GM23338 (cell line): ENCODE results near the gene CDH4. TPM values are rescaled to one million over a fixed set of nuclear protein-coding genes. Genes with fewer than 3 reads are reported as not detected.

Experiments used
- ATAC-seq: fragments of 200-7000 bp; cut with Tn5 transposase; 3 replicates; pipeline ENCODE4 v1.9.1; 2020
- DNase-seq: peaks from one replicate; pipeline ENCODE4 v3.0.0-alpha.2; 2015; ENCODE audit warnings: low spot score
- H2AFZ ChIP-seq: fragments of 200-600 bp; sonication (generic); 2 replicates; pipeline ENCODE4 v1.8.0; 2016; ENCODE audit warnings: antibody characterized with exemption, mild to moderate bottlenecking, moderate library complexity
- H3F3A ChIP-seq: fragments of 200-600 bp; sonication (generic); replicated peaks from 2 replicates; pipeline ENCODE4 v1.8.0; 2017; ENCODE audit warnings: antibody characterized with exemption, mixed run types, low read depth
- H3K27ac ChIP-seq: fragments of 200-600 bp; sonication (generic); 2 replicates; pipeline ENCODE4 v1.6.1; 2016; ENCODE audit warnings: low read depth
- H3K27me3 ChIP-seq: fragments of 200-600 bp; sonication (generic); 2 replicates; pipeline ENCODE4 v1.8.0; 2016; ENCODE audit warnings: mild to moderate bottlenecking, mixed run types, moderate library complexity; ENCODE audit not compliant: insufficient read depth
- H3K36me3 ChIP-seq: fragments of 200-600 bp; sonication (generic); 2 replicates; pipeline ENCODE4 v1.8.0; 2016; ENCODE audit warnings: mild to moderate bottlenecking; ENCODE audit not compliant: insufficient read depth
- H3K4me1 ChIP-seq: fragments of 200-600 bp; sonication (generic); 2 replicates; pipeline ENCODE4 v1.8.0; 2016; ENCODE audit warnings: mild to moderate bottlenecking, moderate library complexity; ENCODE audit not compliant: insufficient read depth
- H3K4me2 ChIP-seq: fragments of 200-600 bp; sonication (generic); 2 replicates; pipeline ENCODE4 v1.7.1; 2017; ENCODE audit warnings: mixed run types
- H3K4me3 ChIP-seq: fragments of 200-600 bp; sonication (generic); 2 replicates; pipeline ENCODE4 v1.6.1; 2016; ENCODE audit warnings: mixed run types
- H3K79me2 ChIP-seq: fragments of 200-600 bp; sonication (generic); replicated peaks from 2 replicates; pipeline ENCODE4 v1.8.0; 2017; ENCODE audit warnings: mild to moderate bottlenecking; ENCODE audit not compliant: insufficient read depth
- H3K9me2 ChIP-seq: fragments of 200-600 bp; sonication (generic); 2 replicates; pipeline ENCODE4 v1.8.0; 2017; ENCODE audit not compliant: insufficient read depth
- H4K20me1 ChIP-seq: fragments of 200-600 bp; sonication (generic); replicated peaks from 2 replicates; pipeline ENCODE4 v1.8.0; 2017; ENCODE audit warnings: mild to moderate bottlenecking; ENCODE audit not compliant: insufficient read depth
- H3K27ac Mint-ChIP-seq: 2 replicates; pipeline ENCODE4 v1.8.0; 2020; ENCODE audit warnings: inconsistent platforms, mild to moderate bottlenecking, moderate library complexity, mixed read lengths
- H3K27me3 Mint-ChIP-seq: 3 replicates; pipeline ENCODE4 v1.8.0; 2022; ENCODE audit warnings: low read depth, mild to moderate bottlenecking, moderate library complexity, mixed read lengths, inconsistent platforms; ENCODE audit not compliant: insufficient read depth, poor library complexity
- H3K36me3 Mint-ChIP-seq: 3 replicates; pipeline ENCODE4 v1.8.0; 2021; ENCODE audit warnings: low read depth, mild to moderate bottlenecking, inconsistent platforms, moderate library complexity, mixed read lengths
- H3K4me1 Mint-ChIP-seq: 3 replicates; pipeline ENCODE4 v1.8.0; 2020; ENCODE audit warnings: mild to moderate bottlenecking, inconsistent platforms, mixed read lengths
- H3K4me3 Mint-ChIP-seq: 3 replicates; pipeline ENCODE4 v1.8.0; 2021; ENCODE audit warnings: moderate library complexity, mild to moderate bottlenecking, inconsistent platforms, mixed read lengths
- H3K9me3 Mint-ChIP-seq: 3 replicates; pipeline ENCODE4 v1.8.0; 2020; ENCODE audit warnings: moderate library complexity, mild to moderate bottlenecking, inconsistent platforms, mixed read lengths
- ETS1 ChIP-seq: IDR thresholded peaks from 2 replicates; pipeline ENCODE4 v1.6.1; 2016; ENCODE audit warnings: antibody characterized with exemption
- EZH2 ChIP-seq: fragments of 200-600 bp; sonication (generic); IDR thresholded peaks from one replicate; pipeline ENCODE4 v1.8.0; 2017; ENCODE audit warnings: antibody characterized with exemption, mild to moderate bottlenecking, low read depth; ENCODE audit not compliant: unreplicated experiment
- REST ChIP-seq: IDR thresholded peaks from one replicate; pipeline ENCODE4 v1.6.1; 2018; ENCODE audit warnings: antibody characterized with exemption; ENCODE audit not compliant: unreplicated experiment
- polyA plus RNA-seq: library from polyadenylated mRNA; unstranded; fragments of >200 nt; fragmentation: Nextera tagmentation; extraction: Ambion mirVana; gene quantifications from 2 replicates; pipeline ENCODE4 v1.2.1, GENCODE V29; 2016
- total RNA-seq: library from RNA; depleted of rRNA; stranded (reverse); fragments of >200 nt; shearing (Covaris generic); gene quantifications from 2 replicates; pipeline ENCODE4 v1.2.3, GENCODE V29; 2014
- TF ChIP-seq, protein P1 (sequence below), 2 experiments: fragments of 200-600 bp in 1 of 2; sonication (generic) in 1 of 2; conservative IDR thresholded peaks; 2 replicates each; pipeline versions ENCODE4 v1.5.1 to v1.6.1; 2016 to 2017; ENCODE audit warnings: antibody characterized with exemption in 2 of 2, low read depth in 2 of 2, mild to moderate bottlenecking in 2 of 2, moderate library complexity in 1 of 2

CDH4 gene
- total and polyA plus RNA-seq, 2 experiments from 2014 or later = 1.2 to 4.2 TPM

- TF ChIP-seq ETS1 (no peak), EZH2 (peak; percentile 74)
- TF ChIP-seq, protein P1, sequence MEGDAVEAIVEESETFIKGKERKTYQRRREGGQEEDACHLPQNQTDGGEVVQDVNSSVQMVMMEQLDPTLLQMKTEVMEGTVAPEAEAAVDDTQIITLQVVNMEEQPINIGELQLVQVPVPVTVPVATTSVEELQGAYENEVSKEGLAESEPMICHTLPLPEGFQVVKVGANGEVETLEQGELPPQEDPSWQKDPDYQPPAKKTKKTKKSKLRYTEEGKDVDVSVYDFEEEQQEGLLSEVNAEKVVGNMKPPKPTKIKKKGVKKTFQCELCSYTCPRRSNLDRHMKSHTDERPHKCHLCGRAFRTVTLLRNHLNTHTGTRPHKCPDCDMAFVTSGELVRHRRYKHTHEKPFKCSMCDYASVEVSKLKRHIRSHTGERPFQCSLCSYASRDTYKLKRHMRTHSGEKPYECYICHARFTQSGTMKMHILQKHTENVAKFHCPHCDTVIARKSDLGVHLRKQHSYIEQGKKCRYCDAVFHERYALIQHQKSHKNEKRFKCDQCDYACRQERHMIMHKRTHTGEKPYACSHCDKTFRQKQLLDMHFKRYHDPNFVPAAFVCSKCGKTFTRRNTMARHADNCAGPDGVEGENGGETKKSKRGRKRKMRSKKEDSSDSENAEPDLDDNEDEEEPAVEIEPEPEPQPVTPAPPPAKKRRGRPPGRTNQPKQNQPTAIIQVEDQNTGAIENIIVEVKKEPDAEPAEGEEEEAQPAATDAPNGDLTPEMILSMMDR (conservative IDR thresholded peaks at IDR 0.05; ENCODE audit: low read depth in 2 of 2) = 0 out of 4 replicates have a peak, but pooled peaks of 1 of the 2 experiments have one; percentile 2
- Histone ChIP-seq H4K20me1 (peaks cover 10% of the 10 kb centered on the region; the same call in 1 of the 2 replicates), H3K36me3 (no peaks in the 10 kb centered on the region; the same call in 1 of the 2 replicates), H3K9me2 (no peaks in the 10 kb centered on the region), H2AFZ (peak overlapping the region; percentile 91), H3K4me2 (peak overlapping the region; percentile 94), H3K4me3 (peak overlapping the region; percentile 66), H3K27me3 (peaks cover 77% of the 10 kb centered on the region), H3K27ac (no peak overlapping the region), H3F3A (0 out of 2 replicates have a peak, but pooled peaks cover 3% of the 10 kb centered on the region), H3K79me2 (no peaks in the 10 kb centered on the region), H3K4me1 (peaks cover 9% of the 10 kb centered on the region; the same call in 1 of the 2 replicates)
- H3K27ac Mint-ChIP-seq = no peak overlapping the region
- ATAC-seq (peak; percentile 47), DNase-seq (peak; percentile 60)
- peaks cover 55% of the 10 kb centered on the region for H3K27me3 Mint-ChIP-seq
- H3K4me3 Mint-ChIP-seq = peak overlapping the region; percentile 77
- no peaks in the 10 kb centered on the region for H3K9me3 Mint-ChIP-seq
- H3K36me3 Mint-ChIP-seq = peaks cover 29% of the 10 kb centered on the region
- peaks cover 22% of the 10 kb centered on the region for H3K4me1 Mint-ChIP-seq
Observed at GRCh38 chr20:61253640-61254511, 1.8 kb downstream of the CDH4 start.

DNA sequence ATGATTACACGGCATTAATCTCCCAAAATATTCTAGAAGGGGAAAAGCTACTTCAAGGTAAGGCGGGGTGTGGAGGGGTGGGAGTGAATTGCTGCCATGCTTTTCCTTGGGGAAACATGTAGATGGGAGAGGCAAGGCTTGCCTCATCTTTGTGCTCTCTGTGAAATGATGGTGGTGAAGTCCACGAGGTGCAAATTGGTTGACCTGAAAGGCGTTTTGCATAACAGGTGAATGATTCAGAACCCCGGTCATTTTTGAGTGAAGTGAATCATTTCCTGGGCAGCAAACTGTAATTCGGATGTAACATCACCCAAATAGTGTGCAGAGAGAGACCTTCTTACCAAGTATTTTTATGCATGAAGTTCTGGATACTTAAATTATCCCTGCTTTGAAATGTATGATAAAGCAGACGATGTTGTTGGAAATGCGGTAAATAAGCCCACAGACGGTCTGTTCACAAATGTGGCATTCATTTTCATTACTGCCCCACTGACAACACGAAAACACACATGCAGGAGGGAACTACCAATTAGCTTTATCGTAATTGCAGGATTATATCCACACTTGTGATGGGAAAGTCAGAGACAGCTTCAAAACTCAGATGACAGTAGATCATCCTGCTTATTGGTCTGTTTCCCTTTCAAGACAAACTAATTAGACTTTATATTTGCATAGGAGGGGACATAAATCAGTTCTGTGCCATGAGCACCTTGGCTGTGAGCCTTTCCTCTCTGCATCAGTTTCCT lies 3.0 kb downstream of the CDH4 start:
- peaks cover 14% of the 10 kb centered on the region for H3K4me1 Mint-ChIP-seq
- peaks cover 46% of the 10 kb centered on the region for H3K27me3 Mint-ChIP-seq
- H4K20me1 ChIP-seq = peaks cover 10% of the 10 kb centered on the region; the same call in 1 of the 2 replicates
- peaks cover 39% of the 10 kb centered on the region for H3K36me3 Mint-ChIP-seq
- ATAC-seq (no peak), DNase-seq (no peak)
- H3K27ac ChIP-seq = no peak overlapping the region
- H3K36me3 ChIP-seq = no peaks in the 10 kb centered on the region; the same call in 1 of the 2 replicates
- H3K4me3 Mint-ChIP-seq = peak overlapping the region; percentile 77
- H3K4me1 ChIP-seq = peaks cover 9% of the 10 kb centered on the region; the same call in 1 of the 2 replicates
- H3K4me2 ChIP-seq = peak overlapping the region; percentile 94
- H3K9me2 ChIP-seq = no peaks in the 10 kb centered on the region
- H2AFZ ChIP-seq = no peak overlapping the region
- no peaks in the 10 kb centered on the region for H3K79me2 ChIP-seq
- H3K9me3 Mint-ChIP-seq = no peaks in the 10 kb centered on the region
- H3K27me3 ChIP-seq = peaks cover 66% of the 10 kb centered on the region
- 0 out of 2 replicates have a peak, but pooled peaks cover 3% of the 10 kb centered on the region for H3F3A ChIP-seq
- no peak overlapping the region for H3K27ac Mint-ChIP-seq
- H3K4me3 ChIP-seq = peak overlapping the region; percentile 66; the same call in 1 of the 2 replicates
- no peak for TF ChIP-seq REST
